Mononuclear cell (primary cell): ENCODE measurements around the gene RPL5. TPM values are rescaled to one million over a fixed set of nuclear protein-coding genes. Genes with fewer than 3 reads are reported as not detected.

Experiments
- H3K27me3 ChIP-seq: 2 replicates; pipeline ENCODE4 v1.6.0; 2011; ENCODE audit warnings: low read length, control low read depth; ENCODE audit not compliant: insufficient read depth
- H3K4me1 ChIP-seq: 2 replicates; pipeline ENCODE4 v1.5.1; 2011; ENCODE audit warnings: mild to moderate bottlenecking, low read length, control low read depth; ENCODE audit not compliant: insufficient read depth
- H3K4me3 ChIP-seq: 2 replicates; pipeline ENCODE4 v1.5.1; 2011; ENCODE audit warnings: mild to moderate bottlenecking, low read length, moderate library complexity
- H3K9me3 ChIP-seq: 2 replicates; pipeline ENCODE4 v1.5.1; 2011; ENCODE audit warnings: low read depth, mild to moderate bottlenecking, control low read depth, low read length
- total RNA-seq: library from RNA; depleted of rRNA; stranded (reverse); fragments of >200 nt; gene quantifications from one replicate; pipeline ENCODE4 v1.2.3, GENCODE V29; 2012

The RPL5 gene
- total RNA-seq, 1 donor, result 1,966 TPM

DNA sequence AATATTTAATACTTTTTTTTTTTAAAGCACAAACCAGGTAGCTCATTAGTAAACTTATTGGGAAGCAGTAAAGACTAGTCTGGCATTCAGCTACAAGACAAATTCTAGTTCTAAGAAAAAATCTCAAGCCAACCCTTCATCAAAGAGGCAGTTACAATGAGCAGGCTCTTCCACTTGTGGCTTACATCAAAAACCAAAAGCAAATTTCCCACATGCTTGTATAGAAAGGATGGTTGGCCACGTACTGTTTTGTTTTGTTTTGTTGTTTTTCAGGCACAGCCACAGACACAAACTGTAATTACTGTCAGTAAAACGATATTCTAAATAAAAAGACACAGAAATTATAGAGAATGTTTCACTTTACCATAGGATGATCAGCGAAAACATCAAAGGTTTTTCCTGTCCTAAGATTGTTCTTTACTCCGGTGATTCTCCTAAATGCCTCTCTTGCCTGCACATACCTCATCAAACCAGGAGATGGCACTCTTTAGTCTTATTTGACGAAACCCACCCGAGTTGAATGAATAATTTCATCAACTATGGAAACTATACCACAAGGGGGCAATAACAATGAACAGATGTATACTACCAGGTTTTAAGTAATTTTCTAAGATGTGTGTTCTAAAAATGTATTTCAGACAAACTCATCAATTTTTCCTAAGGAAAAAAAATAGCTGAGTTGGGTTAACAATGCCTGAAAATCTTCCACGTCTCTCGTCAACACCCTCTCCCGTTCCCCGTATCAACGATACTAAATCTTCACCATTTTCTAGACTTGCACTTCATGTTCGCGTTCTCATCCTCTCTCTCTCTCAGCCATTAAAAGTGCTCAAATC, 26.9 kb downstream of the RPL5 start:
- no peaks in the 10 kb centered on the region for H3K9me3 ChIP-seq
- H3K4me3 ChIP-seq, result no peak overlapping the region
- H3K27me3 ChIP-seq, result no peaks in the 10 kb centered on the region
- H3K4me1 ChIP-seq, result peaks cover 14% of the 10 kb centered on the region

DNA sequence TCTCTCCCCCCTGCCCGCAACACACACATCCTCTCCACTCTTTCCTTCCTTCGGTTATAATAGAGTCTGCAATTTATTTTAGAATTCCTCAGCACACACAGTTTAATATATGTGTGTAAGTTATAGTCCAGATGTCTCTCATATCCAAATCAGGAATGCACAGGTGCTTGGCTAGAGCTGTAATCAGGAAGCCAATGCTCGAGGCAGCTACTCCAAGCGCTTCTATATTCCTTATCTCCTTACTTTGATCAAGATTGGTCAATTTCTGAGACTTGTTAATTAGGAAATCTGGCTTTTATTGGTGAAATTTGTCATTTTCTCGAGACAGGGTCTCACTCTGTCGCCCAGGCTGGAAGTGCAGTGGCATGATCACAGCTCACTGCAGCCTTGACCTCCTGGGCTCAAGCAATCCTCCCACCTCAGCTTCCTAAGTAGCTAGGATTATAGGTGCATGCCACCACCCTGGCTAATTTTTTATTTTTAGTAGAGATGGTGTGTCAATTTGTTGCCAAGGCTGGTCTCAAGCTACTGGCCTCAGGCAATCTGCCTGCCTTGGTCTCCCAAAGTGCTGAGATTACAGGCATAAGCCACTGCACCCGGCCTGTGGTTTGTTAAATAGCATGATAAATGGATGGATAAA, 27.7 kb downstream of the RPL5 start:
- no peaks in the 10 kb centered on the region for H3K9me3 ChIP-seq
- no peak overlapping the region for H3K4me3 ChIP-seq
- H3K27me3 ChIP-seq, result no peaks in the 10 kb centered on the region
- H3K4me1 ChIP-seq, result peaks cover 7% of the 10 kb centered on the region

DNA sequence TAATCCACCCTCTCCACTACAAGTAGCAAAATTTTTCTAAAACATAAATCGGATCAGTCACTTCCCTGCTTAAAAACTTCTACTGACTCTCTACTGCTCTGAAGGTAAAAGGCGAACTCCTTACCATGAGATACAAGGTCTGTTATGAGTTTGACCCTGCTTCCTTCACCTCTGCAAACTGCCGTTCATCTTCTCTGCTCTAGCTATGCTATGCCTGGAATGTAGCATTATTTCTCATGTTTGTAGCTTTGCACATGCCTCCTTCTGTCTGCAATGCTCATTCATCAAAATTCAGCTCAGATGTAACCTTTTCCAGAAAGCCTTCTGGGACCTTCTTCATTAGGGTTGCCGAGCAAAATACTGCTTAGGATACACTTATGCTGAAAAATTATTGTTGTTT, 30.8 kb downstream of the RPL5 start:
- H3K4me3 ChIP-seq, result no peak overlapping the region
- no peaks in the 10 kb centered on the region for H3K9me3 ChIP-seq
- H3K4me1 ChIP-seq, result peaks cover 5% of the 10 kb centered on the region
- H3K27me3 ChIP-seq, result no peaks in the 10 kb centered on the region

DNA sequence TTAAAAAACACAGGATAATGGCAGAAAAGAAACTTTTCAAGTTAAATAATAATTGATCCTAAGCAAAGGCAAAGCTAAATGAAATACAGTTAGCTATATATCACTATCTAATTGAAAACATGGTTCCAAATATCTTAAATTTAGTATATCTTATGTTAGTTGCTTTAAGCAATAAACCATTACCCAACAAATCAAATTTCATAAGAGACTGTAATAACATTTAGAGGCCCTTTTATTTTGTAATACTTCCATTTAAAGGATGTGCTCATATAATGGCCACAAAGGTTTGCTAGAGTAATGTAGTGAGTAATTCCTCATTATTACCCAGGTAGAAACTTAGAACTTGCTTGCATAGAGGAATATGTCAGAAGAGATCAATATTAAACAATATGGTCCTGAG, 32.3 kb downstream of the RPL5 start:
- H3K27me3 ChIP-seq, result no peaks in the 10 kb centered on the region
- H3K4me3 ChIP-seq, result no peak overlapping the region
- H3K4me1 ChIP-seq, result peaks cover 4% of the 10 kb centered on the region
- no peaks in the 10 kb centered on the region for H3K9me3 ChIP-seq

DNA sequence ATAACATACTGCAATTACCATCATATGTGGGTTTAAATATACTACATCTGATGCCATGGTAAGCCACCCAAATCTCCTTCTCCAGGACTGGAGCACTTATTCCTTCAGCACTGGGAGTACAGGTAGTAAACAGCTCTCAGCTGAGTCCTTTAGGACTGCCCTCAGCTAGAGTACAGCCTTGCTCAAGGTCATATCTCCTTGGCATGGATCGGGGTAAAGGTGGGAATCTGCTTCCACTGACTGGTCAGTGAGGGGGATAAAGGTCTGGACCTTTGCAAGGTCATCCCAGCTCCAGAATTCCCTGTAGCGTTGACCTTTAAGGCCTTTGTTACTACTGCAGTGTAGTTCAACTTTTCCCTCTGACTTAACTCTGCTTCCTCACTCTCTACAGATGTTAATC, 38.8 kb downstream of the RPL5 start:
- Histone ChIP-seq H3K4me3 (no peak overlapping the region), H3K27me3 (no peaks in the 10 kb centered on the region), H3K9me3 (no peaks in the 10 kb centered on the region), H3K4me1 (no peaks in the 10 kb centered on the region)

DNA sequence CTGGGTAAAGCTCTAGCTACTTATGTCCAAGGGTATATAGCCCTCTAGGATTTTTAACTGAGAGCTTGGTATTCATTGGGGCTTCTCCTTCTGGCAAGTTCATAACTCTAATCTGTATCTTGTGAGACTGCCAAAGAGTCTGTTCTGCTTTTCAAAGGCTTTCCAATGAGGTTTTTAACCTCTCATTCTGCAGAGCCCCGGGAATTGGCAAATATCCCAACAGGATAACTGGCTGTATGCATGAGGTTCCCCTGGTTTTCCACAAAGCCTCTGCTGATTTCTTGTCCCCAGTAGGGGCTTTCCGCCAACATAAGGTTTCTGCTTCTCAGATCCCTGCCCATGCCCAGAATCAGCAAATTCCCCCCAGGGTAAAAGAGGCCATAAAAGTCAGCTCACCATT, 40.9 kb downstream of the RPL5 start:
- Histone ChIP-seq H3K9me3 (no peaks in the 10 kb centered on the region), H3K4me1 (no peaks in the 10 kb centered on the region), H3K4me3 (no peak overlapping the region), H3K27me3 (no peaks in the 10 kb centered on the region)

DNA sequence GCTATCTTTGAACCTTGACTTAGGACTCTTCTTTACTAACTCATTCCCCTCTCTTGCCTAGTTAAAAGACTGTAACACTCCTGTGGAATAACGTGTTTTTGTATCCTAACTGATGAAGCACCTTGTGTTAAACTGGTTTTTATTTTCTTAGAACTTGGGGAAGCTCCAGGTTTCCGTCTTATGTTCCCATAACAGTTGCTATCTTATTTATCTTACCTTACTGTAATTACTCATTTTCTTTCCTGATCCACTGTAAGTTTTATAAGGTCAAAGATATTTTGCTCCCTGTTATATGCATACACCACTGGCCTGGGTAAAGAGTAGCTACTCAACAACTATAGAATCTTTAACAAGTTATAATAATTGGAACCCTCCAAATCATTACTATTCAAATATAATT, 43.1 kb downstream of the RPL5 start:
- no peak overlapping the region for H3K4me3 ChIP-seq
- peaks cover 4% of the 10 kb centered on the region for H3K4me1 ChIP-seq
- H3K27me3 ChIP-seq, result no peaks in the 10 kb centered on the region
- no peaks in the 10 kb centered on the region for H3K9me3 ChIP-seq

DNA sequence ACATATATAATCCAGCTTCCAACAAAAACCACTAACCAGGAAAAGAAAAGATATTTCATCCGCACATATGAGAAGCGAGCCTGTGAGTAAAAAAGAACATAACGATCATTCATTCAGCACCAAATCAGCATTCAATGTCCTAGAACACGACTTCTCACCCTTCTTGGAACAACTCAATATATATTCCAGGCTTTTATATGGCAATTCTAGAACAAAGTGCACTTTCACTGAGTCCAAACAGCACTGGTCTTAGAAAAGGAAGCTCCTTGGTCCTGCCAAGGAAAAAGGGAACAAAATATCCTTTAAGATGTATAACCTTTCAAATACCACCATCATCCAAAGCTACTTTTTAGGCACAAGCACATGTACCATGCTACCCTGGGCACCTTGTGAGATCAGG, 44.5 kb downstream of the RPL5 start:
- Histone ChIP-seq H3K9me3 (no peaks in the 10 kb centered on the region), H3K27me3 (no peaks in the 10 kb centered on the region), H3K4me1 (peaks cover 4% of the 10 kb centered on the region), H3K4me3 (no peak overlapping the region)

DNA sequence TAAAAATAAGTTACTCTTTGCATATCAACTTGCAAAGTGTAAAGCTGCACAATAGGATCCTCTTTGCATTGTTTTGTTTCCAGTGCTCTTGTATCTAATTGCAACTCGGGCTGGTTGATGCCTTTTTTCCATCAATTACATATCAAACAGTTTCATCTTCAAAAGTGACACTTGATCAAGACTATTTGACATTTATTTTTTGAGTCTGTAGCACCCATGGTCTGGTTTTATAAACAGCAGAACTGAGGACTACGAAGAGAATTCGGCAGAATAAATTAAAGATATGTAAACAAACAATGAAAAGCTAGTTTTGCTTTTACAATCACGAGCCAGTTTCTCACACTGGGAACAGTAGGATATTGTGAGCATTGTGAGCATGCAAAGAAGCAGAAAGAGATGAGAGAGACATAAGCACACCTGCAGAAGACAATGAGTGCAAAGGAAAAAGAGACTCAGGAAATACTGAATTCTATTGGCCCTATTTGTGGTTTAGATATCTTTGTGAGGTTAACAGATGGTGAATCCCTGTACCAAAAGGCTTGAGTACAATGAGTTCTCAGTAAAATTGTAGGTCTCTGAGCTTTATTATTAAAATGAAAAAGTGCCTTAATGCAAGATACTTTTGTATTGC, 45.4 kb downstream of the RPL5 start:
- peaks cover 4% of the 10 kb centered on the region for H3K4me1 ChIP-seq
- no peak overlapping the region for H3K4me3 ChIP-seq
- H3K27me3 ChIP-seq, result no peaks in the 10 kb centered on the region
- no peaks in the 10 kb centered on the region for H3K9me3 ChIP-seq

DNA sequence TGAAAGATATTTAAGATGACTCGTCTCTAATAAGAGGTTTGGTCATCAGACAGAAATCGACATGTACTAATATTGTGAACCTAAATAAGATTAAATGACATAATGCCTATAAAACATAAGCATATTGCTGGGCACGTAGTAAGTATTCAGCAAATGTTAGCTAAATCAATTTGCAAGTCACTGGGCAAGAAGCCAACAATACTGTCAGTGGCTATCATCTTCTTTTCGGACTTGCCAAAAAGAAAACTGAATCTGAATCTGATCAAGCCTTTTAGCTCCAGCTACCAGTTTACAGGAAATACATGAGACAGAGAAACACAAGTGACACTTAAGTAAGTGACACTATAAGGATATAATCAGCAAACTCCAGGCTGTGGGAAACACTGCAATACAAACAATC, 46.0 kb downstream of the RPL5 start:
- peaks cover 7% of the 10 kb centered on the region for H3K4me1 ChIP-seq
- H3K4me3 ChIP-seq, result no peak overlapping the region
- H3K27me3 ChIP-seq, result no peaks in the 10 kb centered on the region
- no peaks in the 10 kb centered on the region for H3K9me3 ChIP-seq

DNA sequence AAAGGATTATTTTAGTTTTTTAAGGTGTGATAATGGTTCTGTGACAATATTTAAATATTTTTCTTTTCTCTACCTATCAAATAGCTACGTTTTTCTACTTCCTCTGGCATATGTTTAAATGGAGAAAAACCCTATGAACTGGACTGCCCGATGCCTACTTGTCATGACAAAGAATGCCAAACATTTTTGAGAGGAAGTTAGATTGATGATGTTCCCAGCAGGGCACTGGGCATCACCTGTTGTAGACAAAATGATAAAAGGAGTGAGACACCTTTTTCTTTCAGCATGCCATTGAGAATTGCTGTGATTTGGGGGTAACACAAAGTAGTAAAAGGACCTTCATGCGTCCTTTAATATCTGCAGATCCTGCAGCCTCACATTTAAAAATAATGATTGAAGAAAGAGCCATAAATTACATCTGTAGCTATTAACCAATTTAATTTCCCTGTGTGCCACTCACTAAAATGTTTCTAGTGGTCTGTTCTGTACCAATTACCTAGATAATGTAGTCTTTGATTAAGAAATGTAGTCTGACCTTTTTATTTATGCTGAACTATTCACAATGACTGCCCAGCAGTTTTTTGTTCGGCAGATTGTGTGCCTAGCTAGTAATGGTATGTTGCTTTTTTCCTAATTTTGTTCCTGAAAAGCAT, 47.6 kb downstream of the RPL5 start:
- H3K9me3 ChIP-seq, result no peaks in the 10 kb centered on the region
- H3K27me3 ChIP-seq, result no peaks in the 10 kb centered on the region
- no peak overlapping the region for H3K4me3 ChIP-seq
- peaks cover 21% of the 10 kb centered on the region for H3K4me1 ChIP-seq

DNA sequence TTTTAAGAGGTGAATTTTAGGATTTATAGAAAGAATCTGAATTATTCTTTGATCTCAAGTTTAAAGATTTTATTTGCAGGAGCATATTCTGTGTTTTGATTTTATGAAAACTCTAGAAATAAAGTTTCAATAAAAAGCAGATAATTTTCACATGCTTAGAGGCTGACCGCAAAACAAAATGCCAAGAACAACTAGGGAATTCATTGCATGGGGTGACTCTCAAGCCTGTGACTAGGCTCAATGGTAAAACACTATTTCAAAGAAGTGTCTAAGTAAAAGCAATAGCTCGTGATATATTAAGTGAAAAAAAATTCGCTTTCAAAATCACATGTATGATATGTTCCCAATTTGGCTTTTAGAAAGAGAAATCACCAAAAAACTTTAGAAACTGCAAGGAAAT, 49.6 kb downstream of the RPL5 start:
- Histone ChIP-seq H3K27me3 (no peaks in the 10 kb centered on the region), H3K9me3 (no peaks in the 10 kb centered on the region), H3K4me3 (no peak overlapping the region), H3K4me1 (peaks cover 21% of the 10 kb centered on the region)

DNA sequence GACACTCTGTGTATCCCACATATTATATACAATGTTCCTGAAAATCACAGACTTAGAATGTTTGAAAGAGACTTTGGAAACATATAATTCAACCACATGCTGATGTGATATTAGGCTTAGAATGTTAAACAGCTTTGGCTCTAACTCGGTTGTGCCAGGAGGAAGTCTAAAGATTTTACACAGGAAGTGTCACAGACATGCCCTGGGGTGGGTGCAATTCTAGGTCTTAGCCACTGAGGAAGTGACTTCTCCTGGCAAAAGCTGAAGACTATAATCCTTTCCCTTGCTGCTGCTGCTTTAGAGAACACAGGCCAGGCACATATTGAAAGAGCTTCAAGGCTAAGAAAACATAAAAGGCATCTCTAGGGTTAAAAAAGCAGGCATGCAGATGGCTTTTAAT, 51.0 kb downstream of the RPL5 start:
- no peaks in the 10 kb centered on the region for H3K9me3 ChIP-seq
- no peak overlapping the region for H3K4me3 ChIP-seq
- peaks cover 21% of the 10 kb centered on the region for H3K4me1 ChIP-seq
- no peaks in the 10 kb centered on the region for H3K27me3 ChIP-seq

DNA sequence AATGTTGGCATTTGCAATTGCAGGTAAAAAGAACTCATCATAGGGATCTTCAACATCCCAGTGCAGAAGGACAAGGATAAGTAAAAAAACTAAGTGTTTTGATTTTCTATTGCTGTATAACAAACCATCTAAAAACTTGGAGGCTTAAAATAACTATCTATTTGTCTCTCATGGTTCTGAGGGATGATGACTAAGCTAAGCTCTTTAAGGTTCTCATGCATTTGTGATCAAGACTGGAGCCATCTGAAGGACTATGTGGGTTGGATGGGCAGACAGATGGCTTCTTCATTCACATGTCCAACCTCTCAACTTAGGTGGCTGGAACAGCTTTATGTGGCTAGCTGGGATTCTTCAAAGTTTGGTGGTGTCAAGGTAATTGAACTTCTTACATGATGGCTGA, 51.5 kb downstream of the RPL5 start:
- no peak overlapping the region for H3K4me3 ChIP-seq
- no peaks in the 10 kb centered on the region for H3K27me3 ChIP-seq
- H3K4me1 ChIP-seq, result peaks cover 17% of the 10 kb centered on the region
- H3K9me3 ChIP-seq, result no peaks in the 10 kb centered on the region

DNA sequence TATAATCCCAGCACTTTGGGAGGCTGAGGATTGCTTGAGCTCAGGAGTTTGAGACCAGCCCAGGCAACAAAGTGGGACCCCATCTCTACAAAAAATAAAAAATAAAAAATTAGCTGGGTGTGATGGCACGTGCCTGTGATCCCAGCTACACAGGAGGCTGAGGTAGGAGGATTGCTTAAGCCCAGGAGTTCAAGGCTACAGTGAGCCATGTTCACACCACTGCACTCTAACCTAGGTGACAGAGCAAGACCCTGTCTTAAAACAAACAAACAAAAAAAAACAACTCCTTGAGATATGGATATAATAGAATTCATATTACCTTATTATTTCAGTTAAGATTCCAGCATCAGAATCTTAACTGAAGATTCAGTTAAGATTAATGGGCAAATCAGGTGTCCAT, 52.4 kb downstream of the RPL5 start:
- H3K4me1 ChIP-seq, result peaks cover 17% of the 10 kb centered on the region
- no peaks in the 10 kb centered on the region for H3K27me3 ChIP-seq
- H3K9me3 ChIP-seq, result no peaks in the 10 kb centered on the region
- H3K4me3 ChIP-seq, result no peak overlapping the region
